NCI-H1436 treated with DMSO at 0.1 percent for 48 hours (cell line): Measurements from ENCODE around the gene NPAS3.

Source experiments
- DNase-seq: peaks from one replicate; lab custom pipeline; 2025; lab: John Stamatoyannopoulos, UW

NPAS3 gene

GRCh38 chr14:33254861-33255395, 316.2 kb downstream of the NPAS3 start:
- no peak for DNase-seq

GRCh38 chr14:33257796-33258195, 319.1 kb downstream of the NPAS3 start:
- DNase-seq, result no peak

- no peak for DNase-seq
These were observed 321.1 kb downstream of the NPAS3 start for GRCh38 chr14:33259764-33260163.

GRCh38 chr14:33271216-33271615, 332.5 kb downstream of the NPAS3 start:
- no peak for DNase-seq

GRCh38 chr14:33271891-33272290, 333.2 kb downstream of the NPAS3 start:
- DNase-seq, result no peak

- no peak for DNase-seq
These were observed 335.3 kb downstream of the NPAS3 start for GRCh38 chr14:33273978-33274377.

GRCh38 chr14:33275879-33276278, 337.2 kb downstream of the NPAS3 start:
- DNase-seq, result no peak

GRCh38 chr14:33279865-33280264, 341.2 kb downstream of the NPAS3 start:
- DNase-seq, result no peak

GRCh38 chr14:33280646-33281045, 342.0 kb downstream of the NPAS3 start:
- no peak for DNase-seq

GRCh38 chr14:33282331-33283230, 343.9 kb downstream of the NPAS3 start:
- DNase-seq, result no peak

- DNase-seq, result no peak
These were observed 347.4 kb downstream of the NPAS3 start for GRCh38 chr14:33285902-33286700.

- no peak for DNase-seq
These were observed 348.5 kb downstream of the NPAS3 start for GRCh38 chr14:33287189-33287588.

- no peak for DNase-seq
These were observed 352.0 kb downstream of the NPAS3 start for GRCh38 chr14:33290641-33291040.

GRCh38 chr14:33291529-33292104, 352.9 kb downstream of the NPAS3 start:
- DNase-seq, result no peak

- DNase-seq, result no peak
These were observed 355.7 kb downstream of the NPAS3 start for GRCh38 chr14:33294419-33294818.

GRCh38 chr14:33297565-33297964, 358.9 kb downstream of the NPAS3 start:
- DNase-seq, result no peak

- no peak for DNase-seq
These were observed 369.1 kb downstream of the NPAS3 start for GRCh38 chr14:33307691-33308251.

- no peak for DNase-seq
These were observed 370.4 kb downstream of the NPAS3 start for GRCh38 chr14:33309106-33309505.

- DNase-seq, result no peak
These were observed 376.5 kb downstream of the NPAS3 start for GRCh38 chr14:33315217-33315616.

- no peak for DNase-seq
These were observed 377.0 kb downstream of the NPAS3 start for GRCh38 chr14:33315721-33316120.

- no peak for DNase-seq
These were observed 379.0 kb downstream of the NPAS3 start for GRCh38 chr14:33317675-33318074.

- DNase-seq, result no peak
These were observed 385.3 kb downstream of the NPAS3 start for GRCh38 chr14:33323979-33324378.
